ENCODE data around the gene RAP1B. TPM values are rescaled to one million over a fixed set of nuclear protein-coding genes. Genes with fewer than 3 reads are reported as not detected.
A peak's percentile ranks its signal among the peaks of the same experiment; 100 is the strongest.

Gene RAP1B
- total and polyA plus RNA-seq, 9 of the 15 experiments (the other 6 are each of a cell fraction or from before 2014, with no cell fraction given) = 107 to 309 (median 170) TPM

GRCh38 chr12:68608191-68608590 is 2.5 kb upstream of the RAP1B start:
- H3K36me3 ChIP-seq (ENCODE audit: control insufficient read depth, insufficient read depth, low read length) = no peaks in the 10 kb centered on the region
- peaks cover 9% of the 10 kb centered on the region for H4K20me1 ChIP-seq (replicated peaks; ENCODE audit: control insufficient read depth, insufficient read depth, low read length)
- ATAC-seq = no peak
- no peaks in the 10 kb centered on the region for H3K27me3 ChIP-seq (ENCODE audit: control insufficient read depth in 2 of 2, insufficient read depth in 2 of 2, low read length in 2 of 2)
- no TSS peak for BruUV-seq (replicated peaks)
- 0 out of 4 replicates have a peak overlapping the region, but pooled peaks of 1 of the 2 experiments have one; percentile 29 for H3K9ac ChIP-seq (ENCODE audit: insufficient read depth in 1 of 2, low read depth in 2 of 2, low read length in 2 of 2)
- ChIA-PET POLR2A (interaction anchor here (0.8 to 1.5 kb wide), 3 partner anchors 12 to 202 kb away, joined by 3 to 4 read pairs (median 3); no protein-coding TSS in a partner anchor), CTCF (ENCODE audit: low intra/inter-chr PET ratio) (no interaction called here)
- H3K4me2 ChIP-seq (ENCODE audit: insufficient read depth, low read length) = no peak overlapping the region; the same call in 1 of the 2 replicates
- DNase-seq (ENCODE audit: extremely low read depth in 1 of 4, low spot score in 3 of 4) = no peak
- peak overlapping the region; percentile 82 for H2AFZ ChIP-seq (ENCODE audit: low read depth, low read length)
- no peak for FAIRE-seq
- H3K4me1 ChIP-seq (replicated peaks in 1 of 2; ENCODE audit: control insufficient read depth in 2 of 2, insufficient read depth in 2 of 2, low read length in 2 of 2) = peaks cover 11 to 13% of the 10 kb centered on the region in 2 experiments; a peak in 4 of 5 replicates
- in situ Hi-C loops (cut with MboI) = no loop called here
- WGBS (ENCODE audit: insufficient coverage, low coverage, missing lambda C conversion rate) = 31% methylated on average over 2 of the region's 2 CpGs
- H3K4me3 ChIP-seq = no peak overlapping the region
- H3K79me2 ChIP-seq (ENCODE audit: control insufficient read depth, insufficient read depth, low read length) = peaks cover 23% of the 10 kb centered on the region
- H3K9me1 ChIP-seq (ENCODE audit: control insufficient read depth, insufficient read depth, low read length) = no peaks in the 10 kb centered on the region
- TF ChIP-seq ZNF143 (CRISPR knock-in tag; IDR thresholded peaks at IDR 0.05) (no peak), ZNF445 (CRISPR knock-in tag; IDR thresholded peaks at IDR 0.05; ENCODE audit: low read depth) (no peak)
- intact Hi-C loops (cut with micrococcal nuclease) = no loop called here
- no peaks in the 10 kb centered on the region for H3K9me3 ChIP-seq (replicated peaks; ENCODE audit: control insufficient read depth, insufficient read depth, low read depth, low read length)
- no peak overlapping the region for H3K27ac ChIP-seq (ENCODE audit: extremely low read depth, low read depth, low read length)

- H3K4me1 ChIP-seq (replicated peaks in 1 of 2; ENCODE audit: control insufficient read depth in 2 of 2, insufficient read depth in 2 of 2, low read length in 2 of 2) = peaks cover 14 to 25% of the 10 kb centered on the region in 2 experiments
- H2AFZ ChIP-seq (ENCODE audit: low read depth, low read length) = peak overlapping the region; percentile 99
- ATAC-seq (no peak), DNase-seq (ENCODE audit: extremely low read depth in 1 of 4, low spot score in 3 of 4) (peak in 1 of 4 experiments; percentile 64), FAIRE-seq (no peak)
- peaks cover 4% of the 10 kb centered on the region for H3K9me1 ChIP-seq (ENCODE audit: control insufficient read depth, insufficient read depth, low read length)
- peak overlapping the region; percentile 90 to 96; a peak in 3 of 4 replicates for H3K9ac ChIP-seq (ENCODE audit: insufficient read depth in 1 of 2, low read depth in 2 of 2, low read length in 2 of 2)
- CTCF ChIA-PET (ENCODE audit: low intra/inter-chr PET ratio) = no interaction called here
- H3K4me3 ChIP-seq = peak overlapping the region; percentile 63
- H3K9me3 ChIP-seq (replicated peaks; ENCODE audit: control insufficient read depth, insufficient read depth, low read depth, low read length) = no peaks in the 10 kb centered on the region
- peaks cover 24% of the 10 kb centered on the region for H4K20me1 ChIP-seq (replicated peaks; ENCODE audit: control insufficient read depth, insufficient read depth, low read length)
- H3K79me2 ChIP-seq (ENCODE audit: control insufficient read depth, insufficient read depth, low read length) = peaks cover 41% of the 10 kb centered on the region
- H3K27me3 ChIP-seq (ENCODE audit: control insufficient read depth in 2 of 2, insufficient read depth in 2 of 2, low read length in 2 of 2) = no peaks in the 10 kb centered on the region
- 4% methylated on average over 11 of the region's 11 CpGs for WGBS (ENCODE audit: insufficient coverage, low coverage, missing lambda C conversion rate)
- H3K36me3 ChIP-seq (ENCODE audit: control insufficient read depth, insufficient read depth, low read length) = peaks cover 17% of the 10 kb centered on the region
- peak overlapping the region; percentile 97 for H3K27ac ChIP-seq (ENCODE audit: extremely low read depth, low read depth, low read length)
- POLR2A ChIA-PET = interaction anchor here (0.6 to 1.2 kb wide), 3 partner anchors 83 to 199 kb away, joined by 3 read pairs; no protein-coding TSS in a partner anchor
- H3K4me2 ChIP-seq (ENCODE audit: insufficient read depth, low read length) = peak overlapping the region; percentile 88
- intact Hi-C loops (cut with micrococcal nuclease) = loop anchor here (2.0 to 5.0 kb wide), 3 partner anchors 57 to 243 kb away; partner anchors contain the start of gene NUP107
- in situ Hi-C loops (cut with MboI) = no loop called here
- TSS peak; percentile 98 for BruUV-seq (replicated peaks)
- TF ChIP-seq UBTF (IDR thresholded peaks at IDR 0.05; ENCODE audit: borderline replicate concordance in 1 of 2, low read depth in 2 of 2, low read length in 2 of 2) (no peak), TEAD4 (IDR thresholded peaks at IDR 0.05; ENCODE audit: low read length) (peak; percentile 11; the same call in 1 of the 2 replicates), TEAD4 (CRISPR knock-in tag; IDR thresholded peaks at IDR 0.05; ENCODE audit: borderline replicate concordance) (no peak), NFATC3 (IDR thresholded peaks at IDR 0.05) (0 out of 2 replicates have a peak, but pooled peaks have one; percentile 16), HINFP (tag; conservative IDR thresholded peaks at IDR 0.05; ENCODE audit: low read depth) (0 out of 2 replicates have a peak, but pooled peaks have one; percentile 28)
Observed at GRCh38 chr12:68609998-68610369, 715 bp upstream of the RAP1B start.

Data from K562 (cell line).